Forelimb muscle (tissue), 1 donor: ENCODE results near the gene R3HDM4. TPM values are rescaled to one million over a fixed set of nuclear protein-coding genes. Genes with fewer than 3 reads are reported as not detected.

Experiments used
- polyA plus RNA-seq: library from polyadenylated mRNA; unstranded; fragments of 120-200 nt; gene quantifications from one replicate; pipeline ENCODE4 v1.2.1, GENCODE V29; 2013; ENCODE audit not compliant: insufficient read length

The R3HDM4 gene
- polyA plus RNA-seq, 1 donor: 27.5 TPM

Other genes starting within 250 kb of the R3HDM4 start
- 17.8 TPM for gene FSTL3, start 236.8 kb downstream of the R3HDM4 start, polyA plus RNA-seq
- gene PRSS57, start 217.8 kb downstream of the R3HDM4 start, polyA plus RNA-seq: 0.44 TPM
- gene PALM, start 204.3 kb downstream of the R3HDM4 start, polyA plus RNA-seq: 36.5 TPM
- 0.19 TPM for gene MISP, start 162.1 kb downstream of the R3HDM4 start, polyA plus RNA-seq
- gene PTBP1, start 115.8 kb downstream of the R3HDM4 start, polyA plus RNA-seq: 101 TPM
- gene PLPPR3, start 91.3 kb downstream of the R3HDM4 start, polyA plus RNA-seq: 0.52 TPM
- gene AZU1, start 85.4 kb downstream of the R3HDM4 start, polyA plus RNA-seq: 1.7 TPM
- gene PRTN3, start 72.2 kb downstream of the R3HDM4 start, polyA plus RNA-seq: 2.6 TPM
- gene ELANE, start 60.9 kb downstream of the R3HDM4 start, polyA plus RNA-seq: 0.40 TPM
- gene CFD, start 53.6 kb downstream of the R3HDM4 start, polyA plus RNA-seq: 1.4 TPM
- 33.7 TPM for gene MED16, start 20.0 kb downstream of the R3HDM4 start, polyA plus RNA-seq
- gene RNU6-9, start 19.7 kb downstream of the R3HDM4 start, polyA plus RNA-seq: not detected
- not detected for gene KISS1R, start 4.1 kb upstream of the R3HDM4 start, polyA plus RNA-seq
- 11.4 TPM for gene ARID3A, start 12.8 kb upstream of the R3HDM4 start, polyA plus RNA-seq
- gene WDR18, start 71.1 kb upstream of the R3HDM4 start, polyA plus RNA-seq: 23.5 TPM
- 0.13 TPM for gene GRIN3B, start 87.2 kb upstream of the R3HDM4 start, polyA plus RNA-seq
- 75.5 TPM for gene TMEM259, start 107.9 kb upstream of the R3HDM4 start, polyA plus RNA-seq
- not detected for gene RNU6-2, start 108.3 kb upstream of the R3HDM4 start, polyA plus RNA-seq
- 45.2 TPM for gene CNN2, start 113.4 kb upstream of the R3HDM4 start, polyA plus RNA-seq
- gene ABCA7, start 126.9 kb upstream of the R3HDM4 start, polyA plus RNA-seq: 20.6 TPM
- gene ARHGAP45, start 153.9 kb upstream of the R3HDM4 start, polyA plus RNA-seq: 8.4 TPM
- gene POLR2E, start 182.2 kb upstream of the R3HDM4 start, polyA plus RNA-seq: 109 TPM
- 137 TPM for gene GPX4, start 190.8 kb upstream of the R3HDM4 start, polyA plus RNA-seq